H54 (cell line): Measurements from ENCODE around the gene MRGPRF.
A peak's percentile ranks its signal among the peaks of the same experiment; 100 is the strongest.

Source experiments
- DNase-seq: peaks from one replicate; pipeline ENCODE4 v3.0.0; 2011; ENCODE audit warnings: low spot score, mixed read lengths; ENCODE audit not compliant: insufficient read length
- FAIRE-seq: peaks from 3 replicates; lab custom pipeline; 2011; peaks lifted over from hg19 to GRCh38; lab: Jason Lieb, UNC
- POLR2A ChIP-seq: IDR thresholded peaks from 2 replicates; pipeline ENCODE4 v1.6.1; 2011; ENCODE audit warnings: low read depth, mild to moderate bottlenecking, low read length

The MRGPRF gene

DNA sequence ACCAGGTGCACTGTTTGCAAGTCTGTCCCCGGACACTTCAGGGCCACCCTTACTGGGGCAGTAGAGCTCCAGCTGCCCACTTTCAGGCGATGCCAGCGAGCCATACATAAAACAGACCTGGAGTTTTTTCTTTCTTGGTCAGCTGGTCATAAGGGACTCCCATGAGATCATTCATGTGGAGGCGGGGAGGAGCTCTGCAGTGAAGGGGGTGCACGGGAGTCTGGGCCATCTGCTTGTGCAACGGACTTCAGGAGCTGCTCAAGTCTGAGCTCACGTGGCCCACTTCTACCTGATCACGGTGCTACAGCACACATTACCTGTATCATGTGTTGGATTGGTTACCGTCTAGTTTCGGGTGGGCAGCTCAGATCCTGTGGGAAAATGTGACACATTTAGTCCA lies 9.2 kb upstream of the MRGPRF start:
- TF ChIP-seq POLR2A: no peak
- DNase-seq: no peak
- no peak for FAIRE-seq

GRCh38 chr11:69018924-69019323 lies 5.9 kb upstream of the MRGPRF start:
- FAIRE-seq (no peak), DNase-seq (no peak)
- TF ChIP-seq POLR2A: no peak

DNA sequence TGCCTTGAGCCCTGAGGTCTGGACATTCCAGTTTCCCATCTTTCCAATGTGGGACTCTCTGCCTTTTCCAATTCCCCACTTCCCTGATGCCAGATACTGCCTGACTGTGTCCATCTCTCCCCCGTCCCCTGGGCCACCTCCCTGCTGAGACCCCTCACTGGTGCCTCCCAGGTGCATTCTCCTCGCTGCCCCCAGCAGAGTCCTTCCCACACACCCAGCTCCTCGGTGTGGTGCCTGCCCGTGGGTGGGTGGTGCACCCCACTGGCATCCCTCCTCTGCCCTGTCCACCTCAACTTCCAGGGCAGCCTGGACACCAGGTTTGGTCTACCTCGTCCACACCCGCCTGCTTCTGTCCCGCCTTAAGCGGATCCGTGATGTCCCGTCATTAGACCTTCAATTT lies 4.9 kb upstream of the MRGPRF start:
- DNase-seq (no peak), FAIRE-seq (no peak)
- no peak for TF ChIP-seq POLR2A

DNA sequence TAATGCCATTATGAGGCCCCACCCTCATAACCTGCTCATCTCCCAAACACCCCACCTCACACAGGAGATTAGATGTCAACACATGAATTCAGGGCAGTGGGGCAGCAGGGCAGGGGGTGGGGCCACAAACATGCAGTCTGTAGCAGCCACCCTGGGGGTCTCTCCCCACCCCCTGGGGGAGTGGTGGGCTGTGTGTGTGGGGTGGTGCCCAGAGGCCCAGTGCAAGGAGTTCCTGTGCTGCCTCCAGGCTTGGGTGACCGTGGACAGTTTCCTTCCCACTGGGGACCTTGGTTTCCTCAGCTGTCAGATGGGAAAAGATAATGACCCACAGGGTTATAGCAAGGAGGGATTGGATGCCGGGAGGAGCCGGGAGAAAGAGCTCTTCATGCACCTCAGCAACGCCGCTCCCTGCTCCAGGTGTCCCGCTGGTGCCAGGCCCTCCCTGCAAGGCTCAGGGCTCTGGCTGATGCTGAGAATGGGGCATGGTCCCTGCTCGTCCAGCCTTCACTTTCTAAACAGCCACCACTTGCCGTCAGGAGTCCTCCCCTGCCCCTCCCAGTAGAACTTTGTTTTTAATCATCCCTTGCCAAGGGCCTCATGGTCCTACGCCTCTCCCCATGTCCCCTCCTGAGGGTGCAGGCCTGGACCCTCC lies 2.0 kb upstream of the MRGPRF start:
- DNase-seq (no peak), FAIRE-seq (no peak)
- no peak for TF ChIP-seq POLR2A

GRCh38 chr11:69014084-69014851 lies 1.2 kb upstream of the MRGPRF start:
- FAIRE-seq (no peak), DNase-seq (no peak)
- no peak for TF ChIP-seq POLR2A

DNA sequence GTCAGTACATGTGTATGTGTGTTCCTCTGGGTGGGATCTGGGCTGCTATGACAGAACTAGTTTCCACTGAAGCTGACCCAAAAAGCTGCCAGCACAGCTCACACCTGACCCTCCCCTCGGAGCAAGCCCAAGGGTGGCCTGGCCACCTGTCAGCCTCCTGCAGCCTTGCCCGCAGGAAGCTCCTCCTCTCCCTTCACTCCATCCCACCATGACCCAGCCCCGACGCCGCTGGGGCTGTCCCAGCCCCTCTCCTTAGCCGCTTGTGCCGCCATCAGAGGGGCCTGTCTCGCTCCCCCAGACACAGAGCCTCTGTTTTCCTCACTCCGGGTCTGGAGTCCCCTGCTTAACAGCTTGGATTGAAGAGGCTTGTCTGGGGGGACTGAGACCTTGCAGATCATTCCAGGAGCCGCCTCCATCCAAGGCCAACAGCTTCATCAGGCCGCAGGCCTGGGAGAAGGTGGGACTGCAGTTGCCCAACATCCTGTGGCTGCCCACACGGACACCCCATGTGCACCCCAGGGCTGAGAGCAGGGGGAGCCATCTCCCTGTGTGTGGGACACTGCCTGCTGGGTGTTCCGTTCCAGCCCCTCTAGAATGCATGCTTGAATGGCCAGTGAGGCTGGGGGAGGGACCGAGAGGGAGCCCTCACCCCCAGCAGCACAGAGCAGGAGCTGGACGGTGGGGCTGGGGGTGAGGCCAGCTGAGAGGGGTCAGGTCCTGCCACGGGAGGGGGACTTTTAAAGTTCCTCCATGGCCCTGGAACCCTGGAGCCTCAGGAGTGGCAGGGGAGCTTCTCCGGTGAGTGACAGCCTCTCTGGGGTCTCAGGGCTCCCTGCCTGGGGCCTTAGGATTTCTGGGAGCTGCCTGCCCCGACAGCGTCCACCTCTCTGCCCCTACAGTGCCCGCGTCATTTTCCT lies 696 bp downstream of the MRGPRF start:
- no peak for TF ChIP-seq POLR2A
- no peak for DNase-seq
- no peak for FAIRE-seq

GRCh38 chr11:69011624-69012091 lies 1.4 kb downstream of the MRGPRF start:
- no peak for TF ChIP-seq POLR2A
- no peak for DNase-seq
- FAIRE-seq: no peak

GRCh38 chr11:69010964-69011623 lies 2.0 kb downstream of the MRGPRF start:
- peak; percentile 58 for DNase-seq
- no peak; the same call in 1 of the 2 replicates for TF ChIP-seq POLR2A
- no peak for FAIRE-seq

GRCh38 chr11:69010361-69010891 lies 2.6 kb downstream of the MRGPRF start:
- no peak for DNase-seq
- FAIRE-seq: no peak
- TF ChIP-seq POLR2A: no peak

DNA sequence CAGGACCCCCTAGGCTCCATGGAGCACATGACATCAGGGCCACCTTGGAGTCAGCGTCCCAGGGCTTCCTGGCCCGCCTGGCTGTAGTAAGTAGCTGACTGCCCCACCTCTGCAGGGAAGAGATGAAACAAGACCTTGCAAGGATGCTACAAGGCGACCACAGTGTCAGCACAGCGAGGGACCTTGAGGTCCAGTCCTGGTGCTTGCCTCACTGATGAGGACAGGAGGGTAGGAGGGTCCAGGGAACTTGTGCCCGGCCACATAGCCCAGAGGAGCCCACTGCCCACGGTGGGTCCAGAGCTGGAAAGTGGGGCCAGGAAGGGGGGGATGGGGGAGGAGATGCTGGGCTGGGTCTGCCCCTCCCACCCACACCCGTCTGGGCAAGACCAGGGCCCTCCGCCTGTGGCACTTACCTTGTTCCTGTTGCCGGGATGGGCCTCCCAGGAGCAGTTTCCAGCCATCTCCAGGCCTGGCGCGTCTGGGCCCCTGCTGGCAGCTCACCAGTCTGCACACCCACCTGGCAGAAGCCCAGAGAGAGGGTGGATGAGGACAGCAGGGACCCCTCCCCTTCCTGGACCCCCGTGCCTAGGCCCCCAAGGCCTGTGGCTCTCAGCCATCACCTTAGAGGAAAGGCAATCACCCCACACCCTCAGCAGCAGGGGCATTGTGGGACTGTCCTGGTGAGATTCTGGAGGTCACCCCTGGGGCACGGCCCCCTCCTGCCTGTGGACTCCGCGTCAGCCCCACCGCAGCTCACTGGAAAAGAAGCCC lies 3.4 kb downstream of the MRGPRF start:
- no peak for TF ChIP-seq POLR2A
- FAIRE-seq: no peak
- DNase-seq: no peak

GRCh38 chr11:69008737-69009440 lies 4.2 kb downstream of the MRGPRF start:
- FAIRE-seq (no peak), DNase-seq (peak; percentile 100)
- TF ChIP-seq POLR2A: peak; percentile 28; the same call in 1 of the 2 replicates

DNA sequence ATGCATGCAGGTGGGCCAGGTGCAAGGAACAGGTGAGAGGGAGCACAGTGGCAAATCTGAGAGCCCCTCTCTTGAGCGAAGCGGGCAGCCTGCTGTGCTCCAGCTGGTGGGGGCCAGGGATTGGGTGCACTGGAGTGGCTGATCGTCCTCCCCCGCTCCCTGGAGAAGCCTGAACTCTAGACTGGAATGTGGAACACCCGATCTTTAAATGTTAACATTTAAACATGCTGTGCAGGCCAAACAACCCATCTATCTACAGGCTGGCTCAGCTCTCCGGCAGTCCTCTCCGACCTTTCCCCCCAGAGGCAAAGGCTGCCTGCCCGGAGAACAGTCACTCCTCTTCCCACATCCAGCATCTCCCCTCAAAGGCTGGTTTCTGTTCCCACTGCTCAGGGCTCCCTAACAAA lies 5.1 kb downstream of the MRGPRF start:
- FAIRE-seq (no peak), DNase-seq (no peak)
- no peak for TF ChIP-seq POLR2A
